OCI-LY3 (cell line): ENCODE results near the gene XRCC5.
A peak's percentile ranks its signal among the peaks of the same experiment; 100 is the strongest.

ENCODE experiments used
- H2AFZ ChIP-seq: fragments of 200-600, 300-600 bp; shearing (Covaris generic); 2 replicates; pipeline ENCODE4 v1.6.0; 2014; ENCODE audit warnings: antibody characterized with exemption, low read depth, low read length
- H3K27ac ChIP-seq: fragments of 200-600, 300-600 bp; sonication (generic); 2 replicates; pipeline ENCODE4 v1.5.1; 2014; ENCODE audit warnings: mild to moderate bottlenecking, low read length, moderate library complexity, mixed read lengths
- H3K27me3 ChIP-seq: fragments of 200-600, 300-600 bp; sonication (generic); 2 replicates; pipeline ENCODE4 v1.6.1; 2014; ENCODE audit warnings: low read depth, low read length, mixed read lengths
- H3K36me3 ChIP-seq: fragments of 200-600, 300-600 bp; sonication (generic); replicated peaks from 2 replicates; pipeline ENCODE3; 2014; ENCODE audit warnings: low read depth, low read length, mixed read lengths
- H3K4me1 ChIP-seq: fragments of 300-600, 200-600 bp; sonication (generic); 2 replicates; pipeline ENCODE4 v1.6.1; 2014; ENCODE audit warnings: low read length, mixed read lengths
- H3K4me2 ChIP-seq: fragments of 200-600, 300-600 bp; sonication (generic); 2 replicates; pipeline ENCODE4 v1.6.1; 2014; ENCODE audit warnings: low read length, mixed read lengths
- H3K4me3 ChIP-seq: fragments of 300-600, 200-600 bp; sonication (generic); 2 replicates; pipeline ENCODE4 v1.5.1; 2014; ENCODE audit warnings: antibody characterized with exemption, mild to moderate bottlenecking, low read length, moderate library complexity
- H3K79me2 ChIP-seq: fragments of 300-600, 200-600 bp; shearing (Covaris generic); 2 replicates; pipeline ENCODE4 v1.6.1; 2014; ENCODE audit warnings: mild to moderate bottlenecking, low read length, mixed read lengths
- H3K9ac ChIP-seq: fragments of 300-600, 200-600 bp; shearing (Covaris generic); 2 replicates; pipeline ENCODE4 v1.6.0; 2014; ENCODE audit warnings: mild to moderate bottlenecking, low read length, moderate library complexity
- H3K9me3 ChIP-seq: fragments of 200-600, 300-600 bp; shearing (Covaris generic); 2 replicates; pipeline ENCODE4 v1.6.1; 2014; ENCODE audit warnings: low read length, mixed read lengths; ENCODE audit not compliant: insufficient read depth
- H4K20me1 ChIP-seq: fragments of 200-600, 300-600 bp; sonication (generic); 2 replicates; pipeline ENCODE4 v1.6.1; 2016; ENCODE audit warnings: low read length, mixed read lengths; ENCODE audit not compliant: insufficient read depth
- CTCF ChIP-seq: fragments of 200-600, 300-600 bp; sonication (generic); IDR thresholded peaks from 2 replicates; pipeline ENCODE4 v1.5.1; 2014; ENCODE audit warnings: antibody characterized with exemption, low read length, low read depth
- EZH2phosphoT487 ChIP-seq: fragments of 200-600 bp; shearing (Covaris generic); IDR thresholded peaks from 2 replicates; pipeline ENCODE4 v1.6.1; 2018; ENCODE audit warnings: antibody characterized with exemption, mixed run types, low read depth

Gene XRCC5

DNA sequence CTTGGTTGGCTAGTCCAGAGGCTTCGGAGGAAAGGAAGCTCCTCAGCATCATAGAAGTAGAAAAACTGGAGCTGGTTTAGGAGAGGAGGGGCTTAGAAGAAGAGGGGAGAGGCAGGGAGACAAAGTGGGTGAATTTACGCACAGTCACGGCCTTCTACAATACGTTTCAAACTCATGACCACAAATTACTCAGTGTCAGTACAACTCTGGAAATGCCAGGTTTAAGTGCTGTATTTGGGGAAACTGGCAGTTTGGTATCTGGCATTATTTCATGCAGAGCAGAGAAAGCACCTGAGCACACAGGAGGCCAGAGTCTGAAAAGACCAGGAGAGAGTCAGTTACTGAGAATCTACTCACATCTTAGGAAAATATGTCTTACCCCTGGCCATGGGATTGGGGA is 55.4 kb downstream of the XRCC5 start:
- Histone ChIP-seq H3K4me1 (peaks cover 7% of the 10 kb centered on the region), H3K9me3 (no peaks in the 10 kb centered on the region), H4K20me1 (no peaks in the 10 kb centered on the region), H3K27ac (no peak overlapping the region), H3K4me3 (no peak overlapping the region), H2AFZ (no peak overlapping the region), H3K4me2 (no peak overlapping the region), H3K36me3 (peaks cover 55% of the 10 kb centered on the region), H3K79me2 (peaks cover 20% of the 10 kb centered on the region), H3K9ac (no peak overlapping the region), H3K27me3 (no peaks in the 10 kb centered on the region)
- TF ChIP-seq EZH2phosphoT487 (no peak), CTCF (no peak)

- no peaks in the 10 kb centered on the region for H3K27me3 ChIP-seq
- peaks cover 7% of the 10 kb centered on the region for H3K4me1 ChIP-seq
- H3K27ac ChIP-seq: peak overlapping the region; percentile 34
- no peaks in the 10 kb centered on the region for H4K20me1 ChIP-seq
- no peaks in the 10 kb centered on the region for H3K9me3 ChIP-seq
- no peak overlapping the region for H3K4me3 ChIP-seq
- H2AFZ ChIP-seq: no peak overlapping the region
- H3K4me2 ChIP-seq: no peak overlapping the region
- TF ChIP-seq EZH2phosphoT487 (no peak), CTCF (no peak)
- peaks cover 23% of the 10 kb centered on the region for H3K79me2 ChIP-seq
- H3K9ac ChIP-seq: no peak overlapping the region
- peaks cover 51% of the 10 kb centered on the region for H3K36me3 ChIP-seq
Measured at GRCh38 chr2:216165711-216166110, 56.6 kb downstream of the XRCC5 start.

GRCh38 chr2:216169087-216169486 is 59.9 kb downstream of the XRCC5 start:
- Histone ChIP-seq H3K79me2 (peaks cover 36% of the 10 kb centered on the region), H2AFZ (no peak overlapping the region), H3K9ac (no peak overlapping the region), H4K20me1 (no peaks in the 10 kb centered on the region), H3K4me2 (no peak overlapping the region), H3K27ac (no peak overlapping the region), H3K4me3 (no peak overlapping the region), H3K36me3 (peaks cover 41% of the 10 kb centered on the region), H3K27me3 (no peaks in the 10 kb centered on the region), H3K4me1 (peaks cover 7% of the 10 kb centered on the region), H3K9me3 (no peaks in the 10 kb centered on the region)
- TF ChIP-seq EZH2phosphoT487 (no peak), CTCF (no peak)

DNA sequence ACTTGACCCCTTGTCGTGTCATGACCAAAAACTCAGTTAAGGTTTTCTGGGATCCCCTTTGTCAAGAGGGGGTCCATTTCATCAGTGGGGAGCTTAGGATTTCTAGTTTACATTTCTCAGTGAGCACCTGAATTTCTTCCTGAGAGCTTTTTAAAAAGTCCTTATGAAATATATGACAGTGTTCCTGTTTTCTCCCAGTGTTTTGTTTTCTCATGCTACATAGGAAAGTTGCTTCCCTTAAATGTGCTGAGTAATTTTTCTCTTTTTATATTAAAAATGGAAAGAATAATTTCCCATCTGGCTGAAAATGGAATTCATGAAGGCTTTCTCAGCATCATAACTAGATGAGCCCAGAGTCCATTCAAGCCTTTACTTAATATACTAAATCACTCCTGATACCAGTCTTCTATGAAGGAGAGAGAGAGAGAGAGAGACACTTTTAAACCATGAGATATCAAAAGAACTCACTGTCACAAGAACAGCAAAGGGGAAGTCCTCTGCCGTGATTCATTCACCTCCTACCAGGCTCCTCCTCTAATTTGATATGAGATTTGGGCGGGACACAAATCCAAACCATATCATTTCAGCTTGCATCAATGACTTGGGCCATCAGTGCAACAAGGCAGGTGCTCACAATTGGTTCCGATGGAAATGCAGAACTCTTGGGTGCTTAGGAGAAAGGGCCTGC is 61.1 kb downstream of the XRCC5 start:
- no peak overlapping the region for H2AFZ ChIP-seq
- H3K27ac ChIP-seq: no peak overlapping the region
- H3K9me3 ChIP-seq: no peaks in the 10 kb centered on the region
- no peaks in the 10 kb centered on the region for H4K20me1 ChIP-seq
- H3K27me3 ChIP-seq: no peaks in the 10 kb centered on the region
- H3K9ac ChIP-seq: no peak overlapping the region
- TF ChIP-seq CTCF (no peak), EZH2phosphoT487 (no peak)
- peaks cover 5% of the 10 kb centered on the region for H3K4me1 ChIP-seq
- peaks cover 41% of the 10 kb centered on the region for H3K79me2 ChIP-seq
- H3K4me3 ChIP-seq: no peak overlapping the region
- no peak overlapping the region for H3K4me2 ChIP-seq
- H3K36me3 ChIP-seq: peaks cover 42% of the 10 kb centered on the region
